Caco-2 (cell line): Measurements from ENCODE around the gene TUBAL3. TPM values are rescaled to one million over a fixed set of nuclear protein-coding genes. Genes with fewer than 3 reads are reported as not detected.

ENCODE experiments used
- BruUV-seq: library from RNA; stranded (reverse); fragments of 400-500 nt; replicated peaks from 2 replicates; lab custom pipeline; 2021; lab: Mats Ljungman, UMichigan
- CTCF ChIA-PET: fragments of 300-600 bp; sonication (Branson Sonifier 250); formaldehyde crosslinking; loops from one replicate; lab custom pipeline; 2022; ENCODE audit warnings: antibody characterized with exemption; lab: Charles Lee
- POLR2A ChIA-PET: fragments of 300-600 bp; sonication (Branson Sonifier 250); formaldehyde crosslinking; loops from one replicate; lab custom pipeline; 2022; ENCODE audit warnings: antibody characterized with exemption; lab: Charles Lee
- DNase-seq, 2 experiments: peaks; one replicate each; pipeline versions ENCODE4 v3.0.0 to v3.0.0-alpha.2; 2020 to 2022
- H3K27me3 ChIP-seq: replicated peaks from 2 replicates; pipeline ENCODE4 v1.6.0; 2011; ENCODE audit warnings: low read length; ENCODE audit not compliant: control insufficient read depth, insufficient read depth
- H3K36me3 ChIP-seq: 2 replicates; pipeline ENCODE4 v1.5.1; 2011; ENCODE audit warnings: low read length; ENCODE audit not compliant: control insufficient read depth, insufficient read depth
- H3K4me1 ChIP-seq: fragments of 250-450 bp; sonication (Bioruptor Pico); 2 replicates; pipeline ENCODE4 v1.5.1; 2020; ENCODE audit warnings: mild to moderate bottlenecking
- H3K4me3 ChIP-seq: 2 replicates; pipeline ENCODE4 v1.5.1; 2011; ENCODE audit warnings: low read depth, mild to moderate bottlenecking, control low read depth, low read length
- H3K9me3 ChIP-seq: fragments of 250-450 bp; sonication (Bioruptor Pico); 2 replicates; pipeline ENCODE4 v1.5.1; 2020; ENCODE audit warnings: mild to moderate bottlenecking, moderate library complexity
- H3K27ac Mint-ChIP-seq: one replicate; pipeline ENCODE4 v1.8.0; 2022; ENCODE audit warnings: mixed read lengths; ENCODE audit not compliant: unreplicated experiment
- H3K27me3 Mint-ChIP-seq: one replicate; pipeline ENCODE4 v1.8.0; 2022; ENCODE audit warnings: mixed read lengths; ENCODE audit not compliant: insufficient read depth, unreplicated experiment
- H3K36me3 Mint-ChIP-seq: one replicate; pipeline ENCODE4 v1.8.0; 2022; ENCODE audit warnings: mild to moderate bottlenecking, mixed read lengths; ENCODE audit not compliant: insufficient read depth, unreplicated experiment
- H3K4me1 Mint-ChIP-seq: one replicate; pipeline ENCODE4 v1.8.0; 2022; ENCODE audit warnings: low read depth, mixed read lengths; ENCODE audit not compliant: unreplicated experiment
- H3K4me3 Mint-ChIP-seq: one replicate; pipeline ENCODE4 v1.8.0; 2022; ENCODE audit warnings: mild to moderate bottlenecking, moderate library complexity, mixed read lengths; ENCODE audit not compliant: unreplicated experiment
- H3K9me3 Mint-ChIP-seq: one replicate; pipeline ENCODE4 v1.8.0; 2022; ENCODE audit warnings: mixed read lengths; ENCODE audit not compliant: unreplicated experiment
- intact Hi-C: fragments of 100-400 bp; cut with micrococcal nuclease; formaldehyde crosslinking; loops from one replicate; pipeline ENCODE4 v1.10.0; 2022; ENCODE audit not compliant: unreplicated experiment
- total RNA-seq: library from RNA; stranded (reverse); gene quantifications from 2 replicates; pipeline ENCODE4 v1.2.3, GENCODE V29; 2022
- TF ChIP-seq, protein P1 (sequence below), 2 experiments: fragments of 200-600 bp in 1 of 2; IDR thresholded peaks; 1 replicate in 1 of 2; 2 replicates in 1 of 2; pipeline versions ENCODE4 v1.5.1 to v1.8.0; 2011 to 2022; ENCODE audit warnings: antibody characterized with exemption in 1 of 2, control low read depth in 1 of 2, inconsistent platforms in 1 of 2, low read depth in 1 of 2, low read length in 1 of 2, mild to moderate bottlenecking in 1 of 2, moderate library complexity in 1 of 2; ENCODE audit not compliant: insufficient read depth in 1 of 2, severe bottlenecking in 1 of 2, unreplicated experiment in 1 of 2

Gene TUBAL3
- total RNA-seq, 1 experiment from 2014 or later: 0.39 TPM

DNA sequence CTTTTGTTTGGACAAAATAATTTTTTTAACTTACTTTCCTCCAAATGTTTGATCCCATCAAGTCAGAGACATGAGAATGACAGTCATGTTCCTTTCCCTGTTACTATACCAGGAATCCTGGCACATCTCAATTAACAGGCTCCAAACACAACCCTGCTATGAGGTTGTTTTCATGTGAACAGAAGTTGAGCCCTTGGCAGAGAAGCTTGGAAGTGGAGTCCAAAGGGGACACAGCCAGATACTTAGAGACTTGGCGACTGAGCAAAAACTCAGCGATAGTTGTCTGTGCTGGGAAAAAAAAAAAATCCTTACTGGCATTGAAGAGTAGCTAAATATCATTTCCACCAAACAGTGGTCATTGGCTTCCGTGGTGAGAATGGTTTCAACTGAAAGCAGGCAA is 12.8 kb downstream of the TUBAL3 start:
- ChIA-PET CTCF (no interaction called here), POLR2A (no interaction called here)
- TF ChIP-seq, protein P1, sequence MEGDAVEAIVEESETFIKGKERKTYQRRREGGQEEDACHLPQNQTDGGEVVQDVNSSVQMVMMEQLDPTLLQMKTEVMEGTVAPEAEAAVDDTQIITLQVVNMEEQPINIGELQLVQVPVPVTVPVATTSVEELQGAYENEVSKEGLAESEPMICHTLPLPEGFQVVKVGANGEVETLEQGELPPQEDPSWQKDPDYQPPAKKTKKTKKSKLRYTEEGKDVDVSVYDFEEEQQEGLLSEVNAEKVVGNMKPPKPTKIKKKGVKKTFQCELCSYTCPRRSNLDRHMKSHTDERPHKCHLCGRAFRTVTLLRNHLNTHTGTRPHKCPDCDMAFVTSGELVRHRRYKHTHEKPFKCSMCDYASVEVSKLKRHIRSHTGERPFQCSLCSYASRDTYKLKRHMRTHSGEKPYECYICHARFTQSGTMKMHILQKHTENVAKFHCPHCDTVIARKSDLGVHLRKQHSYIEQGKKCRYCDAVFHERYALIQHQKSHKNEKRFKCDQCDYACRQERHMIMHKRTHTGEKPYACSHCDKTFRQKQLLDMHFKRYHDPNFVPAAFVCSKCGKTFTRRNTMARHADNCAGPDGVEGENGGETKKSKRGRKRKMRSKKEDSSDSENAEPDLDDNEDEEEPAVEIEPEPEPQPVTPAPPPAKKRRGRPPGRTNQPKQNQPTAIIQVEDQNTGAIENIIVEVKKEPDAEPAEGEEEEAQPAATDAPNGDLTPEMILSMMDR (IDR thresholded peaks at IDR 0.05; ENCODE audit: insufficient read depth in 1 of 2, low read depth in 1 of 2, low read length in 1 of 2, severe bottlenecking in 1 of 2, unreplicated experiment in 1 of 2): no peak
- Histone ChIP-seq H3K36me3 (no peaks in the 10 kb centered on the region), H3K9me3 (peaks cover 17% of the 10 kb centered on the region), H3K4me3 (no peak overlapping the region), H3K27me3 (no peaks in the 10 kb centered on the region; the same call in 1 of the 2 replicates), H3K4me1 (no peaks in the 10 kb centered on the region)
- DNase-seq: no peak
- Mint-ChIP-seq H3K27me3 (no peaks in the 10 kb centered on the region), H3K4me1 (no peaks in the 10 kb centered on the region), H3K36me3 (no peaks in the 10 kb centered on the region), H3K4me3 (no peak overlapping the region), H3K27ac (no peak overlapping the region), H3K9me3 (peaks cover 49% of the 10 kb centered on the region)
- intact Hi-C loops: no loop called here
- no TSS peak for BruUV-seq

DNA sequence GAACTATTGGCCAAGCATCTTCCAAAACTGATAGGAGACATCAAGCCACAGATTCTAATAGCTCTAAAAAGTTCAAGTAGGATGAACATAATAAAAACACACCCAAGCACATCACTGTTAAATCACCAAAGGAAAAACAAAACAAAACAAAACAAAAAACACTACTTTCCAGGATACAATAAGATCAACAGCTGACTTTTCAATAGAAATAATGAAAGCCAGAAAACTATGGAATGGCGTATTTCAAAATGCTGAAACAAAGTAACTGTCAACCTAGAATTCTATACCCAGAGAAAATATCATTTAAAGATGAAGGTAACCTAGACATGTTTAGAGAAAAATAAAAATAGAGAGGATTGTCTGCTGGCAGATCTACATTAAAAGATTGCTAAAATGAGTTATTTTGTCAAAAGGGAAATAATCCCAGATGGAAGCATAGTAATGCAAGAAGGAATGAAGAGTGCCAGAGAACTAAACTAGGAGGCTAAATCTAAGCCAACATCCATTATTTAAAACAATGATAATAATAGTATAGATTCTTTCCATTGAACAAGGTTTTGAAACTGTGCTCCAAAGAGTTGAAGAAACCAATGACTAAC is 13.9 kb downstream of the TUBAL3 start:
- DNase-seq: no peak
- Histone ChIP-seq H3K4me1 (no peaks in the 10 kb centered on the region), H3K27me3 (no peaks in the 10 kb centered on the region; the same call in 1 of the 2 replicates), H3K9me3 (peaks cover 22% of the 10 kb centered on the region), H3K36me3 (no peaks in the 10 kb centered on the region), H3K4me3 (no peak overlapping the region)
- intact Hi-C loops: no loop called here
- TF ChIP-seq, protein P1 (IDR thresholded peaks at IDR 0.05; ENCODE audit: insufficient read depth in 1 of 2, low read depth in 1 of 2, low read length in 1 of 2, severe bottlenecking in 1 of 2, unreplicated experiment in 1 of 2): no peak
- ChIA-PET POLR2A (no interaction called here), CTCF (no interaction called here)
- BruUV-seq: no TSS peak
- H3K4me3 Mint-ChIP-seq: no peak overlapping the region
- H3K9me3 Mint-ChIP-seq: peaks cover 59% of the 10 kb centered on the region
- H3K27ac Mint-ChIP-seq: no peak overlapping the region
- H3K36me3 Mint-ChIP-seq: no peaks in the 10 kb centered on the region
- H3K4me1 Mint-ChIP-seq: no peaks in the 10 kb centered on the region
- H3K27me3 Mint-ChIP-seq: no peaks in the 10 kb centered on the region

DNA sequence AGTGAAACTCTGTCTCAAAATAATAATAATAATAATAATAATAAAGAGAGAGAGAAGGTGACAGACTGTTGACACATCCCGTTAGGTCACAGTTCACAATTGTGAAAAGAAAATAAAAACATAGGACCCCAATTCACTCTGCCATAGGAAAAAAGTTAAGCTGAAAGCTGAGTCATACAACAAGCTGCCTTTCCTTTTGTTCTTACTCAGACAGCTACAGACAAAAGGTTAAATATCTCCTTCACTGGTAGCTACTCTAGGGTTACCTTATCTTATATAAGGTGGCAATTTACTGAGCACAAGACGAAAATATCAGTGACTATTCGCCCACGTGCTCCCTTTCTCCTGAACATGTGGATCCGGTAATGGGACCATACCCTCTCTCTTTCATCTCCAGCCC is 17.5 kb downstream of the TUBAL3 start:
- ChIA-PET CTCF (no interaction called here), POLR2A (no interaction called here)
- Mint-ChIP-seq H3K27me3 (no peaks in the 10 kb centered on the region), H3K36me3 (no peaks in the 10 kb centered on the region), H3K4me3 (no peak overlapping the region), H3K4me1 (no peaks in the 10 kb centered on the region), H3K9me3 (peaks cover 61% of the 10 kb centered on the region), H3K27ac (no peak overlapping the region)
- no peaks in the 10 kb centered on the region; the same call in 1 of the 2 replicates for H3K27me3 ChIP-seq
- intact Hi-C loops: no loop called here
- H3K4me1 ChIP-seq: no peaks in the 10 kb centered on the region
- H3K36me3 ChIP-seq: no peaks in the 10 kb centered on the region
- H3K4me3 ChIP-seq: no peak overlapping the region
- no TSS peak for BruUV-seq
- TF ChIP-seq, protein P1 (IDR thresholded peaks at IDR 0.05; ENCODE audit: insufficient read depth in 1 of 2, low read depth in 1 of 2, low read length in 1 of 2, severe bottlenecking in 1 of 2, unreplicated experiment in 1 of 2): no peak
- peaks cover 34% of the 10 kb centered on the region for H3K9me3 ChIP-seq
- no peak for DNase-seq
